ENCODE results near the gene MFAP2. TPM values are rescaled to one million over a fixed set of nuclear protein-coding genes. Genes with fewer than 3 reads are reported as not detected.

MFAP2 gene
- total RNA-seq, 2 donors from 2014 or later: 7.9 to 9.6 TPM

GRCh38 chr1:17009706-17010105 is 29.3 kb upstream of the MFAP2 start:
- intact Hi-C loops (cut with DNase I): no loop called here
- ATAC-seq (peak in 1 of 2 donors; percentile 6), DNase-seq (no peak)

DNA sequence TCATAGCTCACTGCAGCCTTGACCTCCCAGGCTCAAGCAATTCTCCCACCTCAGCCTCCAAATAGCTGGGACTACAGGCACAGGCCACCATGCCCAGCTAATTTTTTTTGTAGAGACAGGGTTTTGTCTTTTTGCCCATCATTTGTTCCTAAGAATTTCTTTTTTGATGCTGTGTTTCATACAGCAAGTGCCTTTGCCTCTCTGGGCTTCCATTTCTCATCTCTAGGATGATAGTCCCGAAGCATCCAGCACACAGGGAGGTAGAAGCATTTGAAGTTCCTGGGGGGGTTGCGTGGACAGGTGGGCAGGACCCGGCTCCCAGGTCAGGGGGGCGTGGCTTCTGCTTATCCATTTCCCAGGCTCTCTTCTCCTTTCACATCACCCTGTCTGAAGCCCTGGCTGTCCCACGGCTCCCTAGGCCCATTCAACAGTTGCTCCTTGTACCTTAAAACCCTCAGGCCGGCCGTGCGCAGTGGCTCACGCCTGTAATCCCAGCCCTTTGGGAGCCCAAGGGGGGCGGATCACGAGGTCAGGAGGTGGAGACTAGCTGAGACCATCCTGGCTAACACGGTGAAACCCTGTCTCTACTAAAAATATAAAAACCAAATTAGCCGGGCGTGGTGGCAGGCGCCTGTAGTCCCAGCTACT is 27.9 kb upstream of the MFAP2 start:
- intact Hi-C loops (cut with DNase I): no loop called here
- ATAC-seq (no peak), DNase-seq (no peak)

GRCh38 chr1:17007121-17007520 is 26.7 kb upstream of the MFAP2 start:
- ATAC-seq: no peak

GRCh38 chr1:17005365-17005740 is 24.9 kb upstream of the MFAP2 start:
- intact Hi-C loops (cut with DNase I): no loop called here
- DNase-seq (no peak), ATAC-seq (no peak)

More at GRCh38 chr1:17007121-17007520, 26.7 kb upstream of the MFAP2 start:
- intact Hi-C loops (cut with DNase I): no loop called here
- no peak for DNase-seq

DNA sequence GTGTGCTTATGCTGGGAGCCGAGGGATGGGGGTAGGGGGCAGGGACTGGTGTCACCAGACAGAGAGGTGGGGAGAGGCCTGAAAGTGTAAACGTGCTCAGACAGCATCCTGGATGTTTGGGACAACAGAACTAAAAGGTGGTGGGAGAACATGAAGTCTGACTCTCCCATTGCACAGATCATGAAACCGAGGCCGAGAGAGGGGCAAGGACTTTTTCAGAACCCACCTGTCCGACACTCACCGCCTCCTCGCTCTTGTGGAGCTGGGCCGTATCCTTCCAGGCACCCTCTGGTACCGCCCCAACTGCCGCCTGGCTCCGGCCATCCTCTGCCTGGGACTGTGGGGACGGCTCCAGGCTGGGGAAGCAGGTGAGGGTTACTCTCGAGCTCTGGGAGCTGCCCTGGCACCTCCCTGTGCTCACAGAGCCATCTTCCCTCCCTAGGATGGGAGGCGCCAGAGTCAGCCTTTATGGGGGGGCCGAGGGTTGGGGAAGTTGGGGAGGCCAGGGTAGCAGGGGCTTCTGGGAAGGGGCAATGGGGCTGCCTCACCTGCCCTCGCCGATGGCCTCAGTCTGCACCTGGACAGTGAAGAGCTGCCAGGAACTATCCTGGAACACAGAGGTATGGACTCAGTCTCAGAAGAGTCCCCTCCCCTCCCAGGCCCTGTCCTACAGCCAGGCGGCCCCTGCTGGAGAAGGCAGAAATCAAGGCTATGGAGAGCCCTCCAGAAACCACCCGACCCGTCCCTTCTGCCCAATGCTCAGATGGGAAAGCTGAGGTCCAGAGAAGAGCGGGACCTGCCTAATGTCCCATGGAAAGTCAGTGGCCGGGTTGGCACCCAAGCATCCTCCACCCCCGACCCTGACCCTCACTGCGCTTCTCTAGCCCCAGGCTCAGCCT is 24.3 kb upstream of the MFAP2 start:
- ATAC-seq (no peak), DNase-seq (no peak)
- intact Hi-C loops (cut with DNase I): no loop called here

DNA sequence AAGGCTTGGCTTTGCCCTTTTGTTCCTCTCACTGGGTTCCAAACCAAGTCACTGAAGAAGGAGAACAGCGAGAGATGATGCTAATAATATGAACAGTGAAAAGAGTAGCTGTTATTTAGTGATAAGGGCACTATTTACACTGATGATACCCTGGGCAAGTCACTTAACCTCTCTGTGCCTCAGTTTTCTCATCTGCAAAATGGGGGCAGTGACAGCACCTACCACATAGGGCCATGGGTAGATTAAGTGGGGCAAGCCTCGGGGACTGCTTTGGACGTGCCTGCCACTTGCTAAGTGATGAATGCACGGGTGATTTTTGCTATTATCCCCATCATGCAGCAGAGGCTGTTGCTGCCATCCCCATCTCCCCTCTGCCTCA is 22.1 kb upstream of the MFAP2 start:
- intact Hi-C loops (cut with DNase I): no loop called here
- no peak for DNase-seq
- ATAC-seq: no peak

GRCh38 chr1:17001760-17002523 is 21.5 kb upstream of the MFAP2 start:
- DNase-seq (no peak), ATAC-seq (no peak)
- intact Hi-C loops (cut with DNase I): no loop called here

GRCh38 chr1:16999863-17000262 is 19.4 kb upstream of the MFAP2 start:
- intact Hi-C loops (cut with DNase I): no loop called here
- DNase-seq: no peak
- ATAC-seq: no peak

DNA sequence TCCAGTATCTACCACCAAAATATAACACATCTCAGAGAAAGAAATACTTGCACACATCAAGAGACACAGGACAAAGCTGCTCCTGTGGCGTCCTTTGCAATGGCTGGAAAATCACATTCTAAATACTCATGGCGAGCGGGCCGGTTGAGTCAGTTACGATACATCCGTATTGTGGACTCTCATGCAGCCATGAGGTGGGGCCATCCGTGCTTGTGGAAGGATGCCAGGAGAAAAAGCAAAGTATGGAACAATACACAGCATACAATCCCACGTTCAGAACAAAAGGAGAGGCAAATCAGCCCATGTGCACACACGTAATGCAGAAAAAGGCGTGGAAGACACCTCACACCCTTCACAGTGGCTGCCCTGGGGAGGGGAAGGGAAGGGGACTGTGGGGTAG is 18.2 kb upstream of the MFAP2 start:
- intact Hi-C loops (cut with DNase I): no loop called here
- no peak for DNase-seq
- ATAC-seq: no peak

- no peak for DNase-seq
- no peak for ATAC-seq
- intact Hi-C loops (cut with DNase I): no loop called here
These were observed 16.4 kb upstream of the MFAP2 start for GRCh38 chr1:16996845-16997244.

DNA sequence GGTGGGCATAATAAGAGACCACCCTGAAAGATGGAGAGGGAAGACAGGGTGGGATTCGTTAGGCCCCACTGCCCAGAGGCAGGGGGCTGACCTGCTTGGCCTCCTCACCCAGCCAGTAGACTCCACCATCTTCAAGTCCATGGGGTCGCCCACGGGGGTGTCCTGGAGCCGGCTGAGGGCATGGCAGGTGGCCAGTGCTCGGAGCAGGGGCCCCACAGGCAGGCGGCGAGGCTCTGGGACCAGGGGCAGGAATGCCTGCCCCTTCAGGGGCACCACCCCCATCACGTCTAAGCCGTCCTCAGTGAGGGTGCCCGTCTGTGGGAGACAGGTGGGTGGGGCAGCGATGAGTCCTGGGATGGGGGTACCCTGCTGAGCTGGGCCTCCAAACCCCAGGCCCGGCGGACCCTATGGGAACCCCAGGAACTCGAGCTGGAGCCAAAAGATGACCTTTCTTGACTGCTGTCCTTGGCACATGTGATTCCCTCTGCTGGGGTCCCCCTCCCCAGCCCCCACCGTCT is 13.2 kb upstream of the MFAP2 start:
- no peak for DNase-seq
- intact Hi-C loops (cut with DNase I): no loop called here
- ATAC-seq: no peak

GRCh38 chr1:16992675-16993074 is 12.3 kb upstream of the MFAP2 start:
- DNase-seq (no peak), ATAC-seq (no peak)
- intact Hi-C loops (cut with DNase I): no loop called here

- DNase-seq (no peak), ATAC-seq (no peak)
- intact Hi-C loops (cut with DNase I): no loop called here
These were observed 11.7 kb upstream of the MFAP2 start for GRCh38 chr1:16992102-16992501.

DNA sequence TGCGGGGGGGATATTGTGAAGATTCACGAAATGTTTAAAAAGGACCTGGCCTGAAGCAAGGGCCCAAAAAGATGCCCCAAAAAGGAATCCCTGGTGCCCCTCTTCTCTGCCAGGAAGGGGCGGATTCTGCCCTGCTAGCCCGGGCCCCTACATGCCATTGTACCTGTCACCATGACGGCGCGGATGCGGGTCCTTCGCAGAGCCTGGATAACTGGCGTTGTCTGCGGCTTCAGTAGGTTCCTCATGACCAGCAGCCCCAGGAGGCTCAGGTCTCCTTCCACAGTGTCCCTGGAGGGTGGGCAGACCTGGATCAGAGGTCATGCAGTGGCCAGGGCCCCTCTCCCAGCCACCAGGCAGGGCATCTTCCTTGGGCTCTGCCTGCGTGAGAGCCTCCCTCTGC is 11.2 kb upstream of the MFAP2 start:
- no peak for ATAC-seq
- intact Hi-C loops (cut with DNase I): no loop called here
- no peak for DNase-seq

GRCh38 chr1:16989676-16990391 is 9.4 kb upstream of the MFAP2 start:
- ATAC-seq (no peak), DNase-seq (no peak)
- intact Hi-C loops (cut with DNase I): no loop called here

DNA sequence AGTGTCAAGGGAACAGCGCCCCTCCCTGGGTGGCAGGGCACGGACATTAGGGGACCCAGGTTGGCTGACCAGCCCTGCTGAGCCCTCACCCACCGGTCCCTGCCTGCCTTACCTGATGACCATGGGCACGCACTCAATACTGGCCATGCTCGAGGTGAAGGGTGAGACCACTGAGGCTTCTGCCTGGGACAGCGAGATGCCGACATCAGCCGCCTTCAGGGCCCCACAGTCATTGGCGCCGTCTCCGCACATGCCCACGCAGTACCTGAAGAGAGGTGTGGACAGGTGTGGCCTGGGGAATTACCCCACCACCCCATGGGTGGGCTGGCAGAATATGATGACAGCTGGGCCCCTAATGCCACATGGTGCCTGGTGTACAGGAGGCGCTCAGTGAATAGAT is 7.8 kb upstream of the MFAP2 start:
- intact Hi-C loops (cut with DNase I): no loop called here
- DNase-seq (no peak), ATAC-seq (no peak)

DNA sequence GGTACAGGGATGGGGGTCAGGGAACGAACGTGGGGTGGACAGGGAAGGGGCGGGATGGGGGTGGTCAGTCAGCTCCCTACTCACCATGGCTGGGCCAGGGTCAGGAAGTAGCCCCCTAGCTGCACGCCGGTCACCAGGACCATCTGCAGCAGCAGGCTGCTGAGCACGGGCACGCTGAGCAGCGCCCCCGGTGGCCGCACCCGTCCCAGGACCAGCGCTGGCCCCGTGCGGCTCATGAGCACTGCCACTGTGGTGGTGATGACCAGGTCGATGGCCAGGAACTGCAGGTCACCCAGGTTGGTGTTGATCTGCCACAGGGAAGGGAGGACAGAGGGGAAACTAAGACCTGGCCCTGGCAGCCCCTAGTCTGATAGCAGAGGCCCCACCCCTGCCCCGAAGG is 6.5 kb upstream of the MFAP2 start:
- DNase-seq (no peak), ATAC-seq (no peak)
- intact Hi-C loops (cut with DNase I): no loop called here

DNA sequence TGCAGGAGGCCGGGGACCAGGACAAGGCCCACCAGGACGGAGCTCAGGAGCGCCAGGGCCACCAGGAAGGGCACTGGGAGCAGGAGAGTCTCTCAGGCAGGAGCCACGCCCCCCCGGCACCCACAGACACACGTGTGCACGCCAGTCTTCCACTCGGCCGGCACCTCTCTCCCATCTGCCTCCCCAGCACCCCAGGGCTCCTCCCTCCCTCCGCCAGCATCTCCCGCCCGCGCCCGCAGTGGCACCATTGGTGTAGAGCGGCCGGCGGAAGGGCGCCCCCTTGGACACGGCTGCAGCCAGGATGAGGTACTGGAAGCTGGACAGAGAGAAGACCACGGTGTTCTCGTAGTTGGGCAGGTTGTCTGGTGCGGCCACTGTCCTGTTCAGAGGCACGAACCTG is 6.1 kb upstream of the MFAP2 start:
- DNase-seq (no peak), ATAC-seq (no peak)
- intact Hi-C loops (cut with DNase I): no loop called here

- ATAC-seq: no peak
These were observed 5.7 kb upstream of the MFAP2 start for GRCh38 chr1:16986113-16986512.

More at GRCh38 chr1:16986113-16986512, 5.7 kb upstream of the MFAP2 start:
- intact Hi-C loops (cut with DNase I): no loop called here
- DNase-seq: no peak
